GM18951 (cell line): ENCODE results near the gene ITPK1.

Experiments
- POLR2A ChIP-seq: IDR thresholded peaks from 4 replicates; pipeline ENCODE4 v1.6.1; 2011; ENCODE audit warnings: mild to moderate bottlenecking; ENCODE audit not compliant: insufficient read length, insufficient read depth; ENCODE audit errors: extremely low read depth
- in situ Hi-C: fragments of 300-500 bp; cut with MboI; formaldehyde crosslinking; loops from one replicate; pipeline ENCODE4 v1.12.0; 2022; ENCODE audit warnings: low sequenced_read_pairs, mixed read lengths, inconsistent platforms; ENCODE audit not compliant: unreplicated experiment

ITPK1 gene

GRCh38 chr14:92930737-92931602 lies 184.8 kb downstream of the ITPK1 start:
- TF ChIP-seq POLR2A, result no peak
- in situ Hi-C loops, result no loop called here

- no peak for TF ChIP-seq POLR2A
Measured at GRCh38 chr14:92929689-92930608, 185.8 kb downstream of the ITPK1 start.

GRCh38 chr14:92928961-92929688 lies 186.6 kb downstream of the ITPK1 start:
- no peak for TF ChIP-seq POLR2A
- in situ Hi-C loops, result no loop called here

More at GRCh38 chr14:92929689-92930608, 185.8 kb downstream of the ITPK1 start:
- in situ Hi-C loops, result no loop called here

- no peak for TF ChIP-seq POLR2A
- in situ Hi-C loops, result no loop called here
Measured at GRCh38 chr14:92928258-92928629, 187.5 kb downstream of the ITPK1 start.

GRCh38 chr14:92927349-92928257 lies 188.1 kb downstream of the ITPK1 start:
- in situ Hi-C loops, result no loop called here

GRCh38 chr14:92926931-92927330 lies 188.8 kb downstream of the ITPK1 start:
- in situ Hi-C loops, result no loop called here
- TF ChIP-seq POLR2A, result no peak

More at GRCh38 chr14:92927349-92928257, 188.1 kb downstream of the ITPK1 start:
- no peak for TF ChIP-seq POLR2A

- in situ Hi-C loops, result no loop called here
- no peak for TF ChIP-seq POLR2A
Measured at GRCh38 chr14:92926180-92926845, 189.4 kb downstream of the ITPK1 start.

- no peak for TF ChIP-seq POLR2A
- in situ Hi-C loops, result no loop called here
Measured at GRCh38 chr14:92925446-92925845, 190.3 kb downstream of the ITPK1 start.

- in situ Hi-C loops, result no loop called here
- no peak for TF ChIP-seq POLR2A
Measured at GRCh38 chr14:92924247-92924646, 191.5 kb downstream of the ITPK1 start.

GRCh38 chr14:92923744-92924103 lies 192.0 kb downstream of the ITPK1 start:
- TF ChIP-seq POLR2A, result no peak

GRCh38 chr14:92922883-92923743 lies 192.6 kb downstream of the ITPK1 start, which contains the start of gene CHGA:
Gene CHGA, plus strand, starts transcription at chr14:92923150. Its CDS starts 210 bp downstream, at chr14:92923360.
- no peak for TF ChIP-seq POLR2A

More at GRCh38 chr14:92923744-92924103, 192.0 kb downstream of the ITPK1 start:
- in situ Hi-C loops, result no loop called here

More at GRCh38 chr14:92922883-92923743, 192.6 kb downstream of the ITPK1 start, which contains the start of gene CHGA:
- in situ Hi-C loops, result no loop called here
